22Rv1 (cell line): Measurements from ENCODE around the gene PPP6R3.

Experiments
- ZFX ChIP-seq: fragments of 450-650 bp; IDR thresholded peaks from 2 replicates; pipeline ENCODE4 v1.6.1; 2017; ENCODE audit warnings: antibody characterized with exemption, borderline replicate concordance
- TF ChIP-seq, protein P1 (sequence below): fragments of 450-650 bp; IDR thresholded peaks from 2 replicates; pipeline ENCODE4 v1.5.1; 2017; ENCODE audit warnings: mild to moderate bottlenecking

DNA sequence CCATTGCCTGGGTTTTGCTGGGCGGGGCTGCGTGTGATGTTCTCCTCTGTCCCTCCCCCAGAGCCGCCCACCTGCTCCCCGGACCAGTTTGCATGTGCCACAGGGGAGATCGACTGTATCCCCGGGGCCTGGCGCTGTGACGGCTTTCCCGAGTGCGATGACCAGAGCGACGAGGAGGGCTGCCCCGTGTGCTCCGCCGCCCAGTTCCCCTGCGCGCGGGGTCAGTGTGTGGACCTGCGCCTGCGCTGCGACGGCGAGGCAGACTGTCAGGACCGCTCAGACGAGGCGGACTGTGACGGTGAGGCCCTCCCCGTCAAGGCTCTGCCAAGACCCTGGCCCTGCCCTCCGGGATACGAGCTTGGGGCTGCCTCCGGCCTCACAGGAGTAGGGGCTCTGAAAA is 27.0 kb upstream of the PPP6R3 start:
- TF ChIP-seq, protein P1, sequence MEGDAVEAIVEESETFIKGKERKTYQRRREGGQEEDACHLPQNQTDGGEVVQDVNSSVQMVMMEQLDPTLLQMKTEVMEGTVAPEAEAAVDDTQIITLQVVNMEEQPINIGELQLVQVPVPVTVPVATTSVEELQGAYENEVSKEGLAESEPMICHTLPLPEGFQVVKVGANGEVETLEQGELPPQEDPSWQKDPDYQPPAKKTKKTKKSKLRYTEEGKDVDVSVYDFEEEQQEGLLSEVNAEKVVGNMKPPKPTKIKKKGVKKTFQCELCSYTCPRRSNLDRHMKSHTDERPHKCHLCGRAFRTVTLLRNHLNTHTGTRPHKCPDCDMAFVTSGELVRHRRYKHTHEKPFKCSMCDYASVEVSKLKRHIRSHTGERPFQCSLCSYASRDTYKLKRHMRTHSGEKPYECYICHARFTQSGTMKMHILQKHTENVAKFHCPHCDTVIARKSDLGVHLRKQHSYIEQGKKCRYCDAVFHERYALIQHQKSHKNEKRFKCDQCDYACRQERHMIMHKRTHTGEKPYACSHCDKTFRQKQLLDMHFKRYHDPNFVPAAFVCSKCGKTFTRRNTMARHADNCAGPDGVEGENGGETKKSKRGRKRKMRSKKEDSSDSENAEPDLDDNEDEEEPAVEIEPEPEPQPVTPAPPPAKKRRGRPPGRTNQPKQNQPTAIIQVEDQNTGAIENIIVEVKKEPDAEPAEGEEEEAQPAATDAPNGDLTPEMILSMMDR: no peak
- no peak for TF ChIP-seq ZFX
